Breast epithelium (tissue), 3 donors: ENCODE results near the gene MGME1.

Experiments
- CTCF ChIP-seq, 3 donors: fragments of 450-650 bp; IDR thresholded peaks; one replicate each; pipeline ENCODE4 v1.5.1; 2016 to 2017; ENCODE audit warnings: antibody characterized with exemption in 3 of 3, mild to moderate bottlenecking in 3 of 3, moderate library complexity in 3 of 3
- POLR2AphosphoS5 ChIP-seq, 3 donors: sonication (generic); formaldehyde crosslinking; IDR thresholded peaks; one replicate each; pipeline ENCODE4 v1.6.1; 2017; ENCODE audit warnings: antibody characterized with exemption in 3 of 3

GRCh38 chr20:17992224-17992637 lies 23.4 kb downstream of the MGME1 start:
- TF ChIP-seq CTCF (IDR thresholded peaks at IDR 0.05) (no peak), POLR2AphosphoS5 (IDR thresholded peaks at IDR 0.05) (no peak)
